ENCODE measurements around the gene CBFA2T3.

CBFA2T3 gene

DNA sequence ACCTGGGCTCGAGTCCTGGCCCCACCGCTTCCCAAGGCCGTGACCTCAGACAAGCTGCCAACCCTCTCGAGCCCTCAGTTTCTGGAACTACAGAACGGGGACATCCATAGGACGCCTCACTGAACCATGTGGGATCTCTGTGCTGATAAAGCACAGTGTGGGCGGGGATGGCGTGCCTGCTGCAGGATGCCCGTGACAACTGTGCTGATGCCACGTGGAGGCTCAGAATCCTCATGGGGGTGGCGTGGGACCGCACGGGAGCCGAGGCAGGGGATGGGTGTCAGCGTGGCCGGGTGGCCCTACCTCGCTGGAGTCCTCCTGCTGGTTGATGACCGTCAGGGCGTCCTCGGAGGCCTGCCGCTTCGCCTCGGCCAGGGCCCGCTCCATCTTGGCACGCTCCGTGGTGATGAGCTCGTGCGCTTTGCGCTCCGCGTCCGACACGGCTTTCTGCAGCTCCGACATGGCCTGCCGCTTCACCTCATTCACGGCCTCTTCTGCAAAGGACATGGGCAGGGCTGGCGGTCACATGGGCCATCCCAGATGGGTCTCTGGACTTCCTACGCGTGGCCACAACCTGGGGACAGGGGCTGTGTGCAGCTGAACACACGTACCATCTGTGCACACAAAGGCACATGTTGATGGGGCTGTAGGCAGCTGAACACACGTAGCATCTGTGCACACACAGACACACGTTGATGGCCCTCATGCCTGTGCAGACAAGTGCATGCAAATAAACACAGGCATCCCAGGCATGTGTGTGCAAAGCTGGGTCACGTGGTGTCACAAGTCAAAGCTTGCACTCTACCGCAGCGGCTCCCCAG, 97.8 kb downstream of the CBFA2T3 start:
- TF ChIP-seq, protein P1, sequence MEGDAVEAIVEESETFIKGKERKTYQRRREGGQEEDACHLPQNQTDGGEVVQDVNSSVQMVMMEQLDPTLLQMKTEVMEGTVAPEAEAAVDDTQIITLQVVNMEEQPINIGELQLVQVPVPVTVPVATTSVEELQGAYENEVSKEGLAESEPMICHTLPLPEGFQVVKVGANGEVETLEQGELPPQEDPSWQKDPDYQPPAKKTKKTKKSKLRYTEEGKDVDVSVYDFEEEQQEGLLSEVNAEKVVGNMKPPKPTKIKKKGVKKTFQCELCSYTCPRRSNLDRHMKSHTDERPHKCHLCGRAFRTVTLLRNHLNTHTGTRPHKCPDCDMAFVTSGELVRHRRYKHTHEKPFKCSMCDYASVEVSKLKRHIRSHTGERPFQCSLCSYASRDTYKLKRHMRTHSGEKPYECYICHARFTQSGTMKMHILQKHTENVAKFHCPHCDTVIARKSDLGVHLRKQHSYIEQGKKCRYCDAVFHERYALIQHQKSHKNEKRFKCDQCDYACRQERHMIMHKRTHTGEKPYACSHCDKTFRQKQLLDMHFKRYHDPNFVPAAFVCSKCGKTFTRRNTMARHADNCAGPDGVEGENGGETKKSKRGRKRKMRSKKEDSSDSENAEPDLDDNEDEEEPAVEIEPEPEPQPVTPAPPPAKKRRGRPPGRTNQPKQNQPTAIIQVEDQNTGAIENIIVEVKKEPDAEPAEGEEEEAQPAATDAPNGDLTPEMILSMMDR (IDR thresholded peaks at IDR 0.05; ENCODE audit: low read depth, low read length, missing control alignments) = no peak
- no peak for DNase-seq (ENCODE audit: extremely low read depth, low read depth)
- no peak overlapping the region for H3K4me3 ChIP-seq (replicated peaks; ENCODE audit: low read depth, low read length)

DNA sequence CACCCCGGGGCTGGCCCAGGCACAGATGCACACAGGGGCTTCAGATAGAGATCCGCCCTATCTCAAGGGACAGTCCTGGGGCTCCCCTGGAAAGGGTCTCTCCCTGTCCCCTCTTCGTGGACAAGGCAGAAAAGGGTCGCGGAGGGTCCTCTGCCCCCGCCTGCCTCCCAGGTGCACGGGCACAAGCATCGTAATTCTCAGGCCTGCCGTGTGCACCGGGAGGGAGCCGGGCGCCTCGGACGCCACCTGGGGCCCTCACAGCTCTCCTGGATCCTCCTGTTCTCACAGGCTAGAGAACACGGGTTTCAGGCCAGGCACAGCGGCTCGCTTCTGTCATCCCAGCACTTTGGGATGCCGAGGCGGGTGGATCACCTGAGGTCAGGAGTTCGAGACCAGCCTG, 98.7 kb downstream of the CBFA2T3 start:
- TF ChIP-seq, protein P1 (IDR thresholded peaks at IDR 0.05; ENCODE audit: low read depth, low read length, missing control alignments) = no peak
- H3K4me3 ChIP-seq (replicated peaks; ENCODE audit: low read depth, low read length) = no peak overlapping the region
- no peak for DNase-seq (ENCODE audit: extremely low read depth, low read depth)

DNA sequence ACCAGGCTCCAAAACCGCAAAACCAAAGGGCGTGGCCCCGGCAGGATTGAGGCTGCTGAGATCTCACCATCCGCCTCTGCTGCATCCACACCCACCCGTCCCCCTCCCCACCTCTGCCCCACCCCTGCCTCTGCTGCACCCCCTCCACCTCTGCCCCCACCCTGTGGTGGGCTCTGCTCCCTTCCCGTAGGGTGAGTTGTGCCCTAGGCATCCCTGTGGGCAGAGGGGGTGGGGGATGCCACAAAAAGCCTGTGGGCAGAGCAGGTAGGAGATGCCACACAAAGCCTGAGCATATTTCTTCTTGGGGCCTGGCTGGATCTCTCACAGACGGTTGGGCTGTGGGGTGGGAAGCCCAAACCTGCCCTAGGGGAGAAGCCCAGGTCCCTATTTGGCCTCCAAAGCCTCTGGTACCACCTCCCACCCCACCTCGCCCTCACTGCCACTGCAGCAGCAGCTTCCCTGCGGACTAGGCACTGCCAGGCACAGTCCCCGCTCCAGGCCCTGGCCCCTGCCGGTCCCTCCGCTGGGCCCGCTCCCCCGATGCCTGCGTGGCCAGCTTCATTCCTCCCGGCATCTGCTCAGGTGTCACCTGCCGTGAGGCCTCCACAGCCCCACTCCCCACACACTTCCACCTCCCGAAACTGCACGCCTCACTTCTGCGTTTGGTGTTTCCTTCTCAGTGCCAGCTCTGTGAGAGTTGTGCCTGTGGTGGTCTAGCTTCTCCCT, 99.3 kb downstream of the CBFA2T3 start:
- no peak for DNase-seq (ENCODE audit: extremely low read depth, low read depth)
- TF ChIP-seq, protein P1 (IDR thresholded peaks at IDR 0.05; ENCODE audit: low read depth, low read length, missing control alignments) = no peak
- no peak overlapping the region for H3K4me3 ChIP-seq (replicated peaks; ENCODE audit: low read depth, low read length)

DNA sequence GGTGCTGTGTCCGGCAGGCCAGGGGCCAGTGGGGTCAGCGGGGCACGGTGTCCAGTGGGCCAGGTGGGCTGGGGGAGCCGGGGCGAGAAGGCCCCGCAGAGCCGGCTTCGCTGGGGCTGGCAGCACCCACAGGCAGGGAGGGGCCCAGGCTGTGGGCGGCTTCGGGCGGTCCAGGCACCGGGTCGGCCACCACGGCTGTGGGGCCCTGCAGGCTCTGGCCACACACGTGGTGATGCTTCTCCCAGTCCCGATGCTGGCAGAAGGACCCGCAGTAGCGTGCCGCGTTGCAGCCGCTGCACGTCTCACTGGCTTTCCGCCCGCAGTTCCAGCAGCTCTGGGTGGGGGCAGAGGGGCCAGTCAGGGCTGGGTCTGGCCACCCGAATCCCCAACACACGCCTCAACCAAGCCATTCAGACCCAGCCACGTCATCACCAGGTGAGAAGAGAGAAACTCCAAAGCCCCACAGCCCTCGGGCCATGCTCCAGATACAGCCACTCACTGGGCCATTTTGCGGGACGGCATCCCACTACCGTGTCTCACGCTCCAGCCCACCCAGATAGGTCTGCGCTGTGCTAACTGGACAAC, 100.0 kb downstream of the CBFA2T3 start:
- TF ChIP-seq, protein P1 (IDR thresholded peaks at IDR 0.05; ENCODE audit: low read depth, low read length, missing control alignments) = no peak
- no peak for DNase-seq (ENCODE audit: extremely low read depth, low read depth)
- no peak overlapping the region for H3K4me3 ChIP-seq (replicated peaks; ENCODE audit: low read depth, low read length)

DNA sequence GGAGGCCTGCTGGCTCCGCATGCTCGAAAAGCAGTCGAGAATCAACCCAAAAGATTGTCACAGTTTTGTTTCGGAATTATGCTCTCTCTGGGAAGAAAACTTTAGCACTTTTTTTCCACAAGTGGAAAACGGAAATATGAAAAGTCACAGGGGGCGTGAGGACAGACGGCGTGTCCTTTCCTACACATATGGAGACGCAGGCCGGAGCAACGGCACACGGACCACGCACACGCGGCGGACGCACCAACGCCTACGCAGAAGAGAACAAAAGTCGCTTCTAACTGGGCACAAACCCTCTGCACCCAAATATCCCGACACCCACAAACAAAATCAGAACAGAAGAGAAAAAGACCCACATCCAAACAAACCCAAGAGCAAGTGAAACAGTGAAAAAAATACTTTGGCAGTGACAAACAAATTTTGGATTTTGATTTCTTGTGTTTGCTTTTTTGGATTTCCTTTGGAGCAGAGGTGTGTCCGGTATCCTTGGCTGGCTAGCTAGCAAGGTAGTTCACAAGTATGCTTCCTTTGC, 101.2 kb downstream of the CBFA2T3 start:
- H3K4me3 ChIP-seq (replicated peaks; ENCODE audit: low read depth, low read length) = no peak overlapping the region
- no peak for DNase-seq (ENCODE audit: extremely low read depth, low read depth)
- TF ChIP-seq, protein P1 (IDR thresholded peaks at IDR 0.05; ENCODE audit: low read depth, low read length, missing control alignments) = no peak

DNA sequence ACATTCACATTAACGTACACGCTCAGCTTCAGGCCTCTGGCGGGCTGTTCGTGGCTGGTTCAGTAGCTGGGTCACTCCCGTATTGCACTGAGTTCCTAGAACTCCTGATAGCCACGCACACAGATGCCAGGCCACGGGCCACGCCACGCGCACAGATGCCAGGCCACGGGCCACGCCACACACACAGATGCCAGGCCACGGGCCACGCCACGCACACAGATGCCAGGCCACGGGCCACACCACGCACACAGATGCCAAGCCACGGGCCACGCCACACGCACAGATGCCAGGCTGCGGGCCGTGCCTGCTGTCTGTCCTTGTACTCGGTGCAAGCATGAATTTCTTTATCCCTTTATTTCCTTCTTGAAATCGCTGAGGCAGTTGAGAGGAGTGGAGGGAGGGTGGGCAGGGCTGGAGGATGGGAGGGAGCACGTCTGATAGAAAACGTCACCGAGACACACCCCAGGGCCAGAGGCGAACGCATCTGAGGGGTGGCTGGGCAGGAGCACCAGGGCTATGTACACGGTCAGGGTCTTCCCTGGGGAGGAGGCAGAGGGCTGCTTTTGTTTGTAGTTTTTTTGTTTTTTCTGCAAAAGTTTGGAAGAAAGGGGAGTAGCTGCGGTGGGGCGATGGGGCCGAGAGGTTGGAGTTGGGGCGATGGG, 101.9 kb downstream of the CBFA2T3 start:
- no peak overlapping the region for H3K4me3 ChIP-seq (replicated peaks; ENCODE audit: low read depth, low read length)
- TF ChIP-seq, protein P1 (IDR thresholded peaks at IDR 0.05; ENCODE audit: low read depth, low read length, missing control alignments) = no peak
- no peak for DNase-seq (ENCODE audit: extremely low read depth, low read depth)

Measured in HFF-Myc (cell line).